HG03354 (cell line): Measurements from ENCODE around the gene PALLD.

Experiments
- ATAC-seq: cut with Tn5 transposase; IDR thresholded peaks from one replicate; pipeline ENCODE4 v1.9.1; 2021; ENCODE audit warnings: mild to moderate bottlenecking; ENCODE audit not compliant: unreplicated experiment, poor library complexity, severe bottlenecking

Gene PALLD

DNA sequence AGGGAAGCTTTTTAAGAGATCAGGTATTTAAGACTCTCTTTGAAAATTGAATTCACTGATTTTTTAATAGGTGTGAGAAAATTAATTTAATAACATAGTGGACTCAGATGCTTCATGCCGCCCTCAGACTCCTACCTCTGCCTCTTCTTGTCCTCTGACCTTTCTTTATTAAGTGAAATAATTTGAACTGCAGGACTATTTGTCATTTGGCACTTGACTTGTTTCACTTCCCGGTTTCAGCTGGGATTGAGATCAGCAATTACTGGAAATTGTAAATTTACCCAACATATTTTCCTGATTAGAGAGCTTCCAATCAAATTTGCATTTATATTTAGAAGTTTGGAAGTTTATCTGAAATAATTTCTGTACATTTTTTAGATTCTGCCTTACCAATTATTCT is 396.4 kb downstream of the PALLD start:
- no peak for ATAC-seq

DNA sequence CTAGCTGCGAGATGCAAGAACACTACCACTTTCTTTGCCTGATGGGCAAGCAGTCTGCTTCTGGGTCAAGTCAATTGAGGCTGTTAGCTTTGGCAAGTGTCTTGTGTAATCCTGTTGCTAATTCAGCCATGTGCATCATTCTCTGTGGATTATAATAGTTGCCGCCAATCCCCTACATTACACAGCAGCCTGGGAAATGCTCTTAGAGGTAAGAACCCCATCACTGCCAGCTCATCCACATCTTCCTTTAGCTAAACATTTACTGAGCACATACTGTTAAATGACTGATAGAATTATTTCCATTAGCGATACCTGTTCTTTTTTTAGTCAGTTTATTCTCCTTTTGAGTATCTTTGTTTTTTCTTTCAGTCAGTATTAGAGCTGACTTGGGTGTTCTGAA is 397.0 kb downstream of the PALLD start:
- no peak for ATAC-seq

DNA sequence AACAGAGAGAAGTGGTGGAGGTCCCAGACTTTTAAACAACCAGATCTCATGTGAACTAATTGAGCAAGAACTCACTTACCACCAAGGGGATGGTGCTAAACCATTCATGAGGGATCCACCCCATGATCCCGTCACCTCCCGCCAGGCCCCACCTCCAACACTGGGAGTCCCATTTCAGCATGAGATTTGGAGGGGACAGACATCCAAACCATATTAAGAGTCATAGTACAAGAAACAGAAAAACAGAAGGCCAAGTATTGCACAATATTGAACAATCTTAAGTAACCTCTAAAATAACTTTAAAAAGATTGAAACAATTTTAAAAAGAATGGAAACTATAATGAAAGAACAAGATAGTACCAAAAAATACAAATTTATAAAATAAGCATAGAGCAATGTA is 403.2 kb downstream of the PALLD start:
- ATAC-seq, result no peak

DNA sequence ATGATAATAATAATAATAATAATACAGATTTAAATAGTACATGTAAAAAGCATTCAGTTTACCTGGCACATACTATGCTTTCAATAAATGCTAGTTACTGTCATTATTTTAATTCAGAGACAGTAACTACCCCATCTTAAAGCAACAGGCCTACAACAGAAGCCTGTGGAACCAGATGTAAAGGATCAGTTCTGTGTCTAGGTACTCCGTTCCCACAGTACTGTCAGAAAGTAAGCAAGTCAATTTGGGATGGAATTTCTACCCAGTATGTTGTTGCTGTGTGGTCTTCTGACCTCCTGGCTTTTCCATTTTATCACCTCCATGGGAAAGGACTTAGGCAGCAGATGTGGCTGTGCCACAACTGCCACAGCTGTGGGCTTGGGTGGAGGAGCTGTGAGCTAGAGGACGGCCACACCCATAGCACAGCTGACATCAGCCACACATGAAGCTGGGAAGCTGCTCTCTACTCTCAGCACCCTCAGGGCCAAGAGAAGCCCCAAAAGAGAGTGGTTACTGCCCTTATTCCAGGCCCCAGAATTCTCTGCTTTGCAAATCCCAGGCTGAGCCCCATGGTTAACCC is 410.4 kb downstream of the PALLD start:
- ATAC-seq, result no peak

DNA sequence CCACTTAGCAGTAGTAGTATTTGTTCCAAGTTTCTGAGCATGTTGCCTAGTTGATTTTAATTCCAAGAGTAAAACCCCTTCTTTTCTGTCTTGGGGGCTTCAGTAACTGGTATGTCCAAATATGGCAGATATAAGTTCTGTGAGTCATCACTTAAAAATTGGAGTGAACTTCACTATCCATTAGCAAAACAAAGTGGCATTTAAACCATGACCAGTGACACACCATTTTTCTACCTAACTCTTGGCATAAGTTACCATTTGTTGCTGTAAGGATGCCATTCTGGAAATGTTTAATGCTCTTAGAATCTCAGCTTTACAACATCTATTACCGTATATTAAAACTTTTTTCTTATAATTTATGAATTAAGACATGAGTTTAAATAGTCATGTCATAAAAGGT is 411.2 kb downstream of the PALLD start:
- ATAC-seq, result no peak

DNA sequence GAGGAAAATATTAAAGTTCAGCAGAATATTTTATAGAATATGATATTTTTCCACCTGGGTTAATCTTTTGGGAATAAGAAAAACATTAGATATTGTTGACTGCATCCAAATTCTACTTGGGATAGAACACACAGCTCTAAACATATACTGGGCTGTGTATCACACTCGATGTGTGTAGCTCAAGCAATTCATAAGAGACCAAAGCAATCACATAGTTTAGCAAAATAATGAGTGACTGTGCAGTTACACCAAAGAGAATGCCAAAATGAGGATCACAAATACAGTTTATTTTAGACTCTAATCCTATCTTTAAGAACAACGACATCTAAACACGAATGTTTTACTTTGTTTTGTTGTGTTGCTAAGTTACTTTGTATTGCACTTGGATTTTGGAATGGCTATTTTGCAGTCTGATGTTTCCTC is 412.0 kb downstream of the PALLD start:
- no peak for ATAC-seq

DNA sequence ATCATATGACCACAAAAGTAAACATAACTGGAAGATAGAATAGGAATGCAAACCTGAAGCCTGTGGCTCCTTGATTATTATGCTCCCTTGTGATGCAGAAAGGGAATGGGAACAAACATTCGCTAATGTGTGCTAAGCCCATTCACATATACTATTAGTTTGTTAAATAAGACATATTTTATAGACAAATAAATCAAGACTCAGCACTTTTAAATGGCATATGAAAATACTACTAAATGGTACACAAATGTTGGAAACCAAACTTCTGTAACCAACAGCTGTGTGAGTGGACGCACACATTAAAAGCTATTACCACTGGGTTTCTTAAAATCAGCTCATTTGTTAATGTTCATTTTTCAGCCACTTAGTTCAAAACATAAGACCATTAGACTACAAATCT is 417.2 kb downstream of the PALLD start:
- ATAC-seq, result no peak

DNA sequence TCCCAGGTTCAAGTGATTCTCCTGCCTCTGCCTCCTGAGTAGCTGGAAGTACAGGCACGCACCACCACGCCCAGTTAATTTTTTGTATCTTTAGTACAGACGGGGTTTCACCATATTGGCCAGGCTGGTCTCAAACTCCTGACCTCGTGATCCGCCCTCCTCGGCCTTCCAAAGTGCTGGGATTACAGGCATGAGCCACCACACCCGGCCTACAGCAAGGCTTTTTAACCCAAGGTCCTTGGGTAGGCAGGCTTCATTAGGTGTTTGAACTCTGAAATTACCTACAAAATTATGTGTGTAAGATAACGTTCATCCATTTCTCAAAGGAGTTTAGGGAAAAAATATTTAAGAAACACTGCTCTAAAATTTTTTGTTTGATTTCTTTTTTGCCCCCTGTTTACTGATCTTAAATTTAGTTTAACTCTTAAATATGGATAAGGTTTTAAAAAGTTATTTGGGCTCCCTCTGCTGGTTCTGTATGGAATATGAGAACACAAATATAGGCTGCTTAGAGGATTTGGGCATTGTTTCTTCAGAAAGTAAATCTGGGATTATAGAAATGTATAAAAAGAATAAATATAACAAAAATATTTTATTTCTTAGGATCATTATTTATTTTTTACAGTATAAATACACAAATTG is 420.4 kb downstream of the PALLD start:
- no peak for ATAC-seq

DNA sequence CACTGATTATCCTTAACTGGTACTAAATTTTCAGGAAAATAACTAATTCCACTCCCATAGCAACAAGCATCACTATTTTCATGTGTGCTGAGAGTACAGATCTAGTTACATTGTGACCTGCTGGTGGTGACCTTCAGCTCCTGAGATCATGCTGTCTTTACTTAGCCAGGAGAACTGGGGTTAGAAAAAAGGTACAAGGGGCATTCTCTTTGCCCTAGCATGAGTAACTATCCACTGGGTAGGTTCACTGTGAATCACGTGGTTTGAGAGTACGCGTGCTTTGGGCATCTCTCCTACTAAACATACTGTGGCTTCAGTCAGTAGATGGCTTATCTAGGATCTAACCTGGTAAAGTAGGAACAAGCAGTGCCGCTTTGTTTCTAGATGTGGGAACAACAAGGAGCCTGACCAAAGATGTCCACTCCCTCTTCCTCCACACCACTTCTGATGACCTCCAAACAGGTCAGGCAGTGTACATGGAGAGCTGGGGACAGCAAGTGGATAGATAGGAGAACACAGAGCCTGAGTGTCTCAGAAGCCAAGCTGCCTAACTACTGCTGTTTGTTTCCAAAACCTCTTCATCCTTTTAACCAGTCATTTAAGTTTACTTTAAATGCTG is 423.0 kb downstream of the PALLD start:
- ATAC-seq, result no peak

DNA sequence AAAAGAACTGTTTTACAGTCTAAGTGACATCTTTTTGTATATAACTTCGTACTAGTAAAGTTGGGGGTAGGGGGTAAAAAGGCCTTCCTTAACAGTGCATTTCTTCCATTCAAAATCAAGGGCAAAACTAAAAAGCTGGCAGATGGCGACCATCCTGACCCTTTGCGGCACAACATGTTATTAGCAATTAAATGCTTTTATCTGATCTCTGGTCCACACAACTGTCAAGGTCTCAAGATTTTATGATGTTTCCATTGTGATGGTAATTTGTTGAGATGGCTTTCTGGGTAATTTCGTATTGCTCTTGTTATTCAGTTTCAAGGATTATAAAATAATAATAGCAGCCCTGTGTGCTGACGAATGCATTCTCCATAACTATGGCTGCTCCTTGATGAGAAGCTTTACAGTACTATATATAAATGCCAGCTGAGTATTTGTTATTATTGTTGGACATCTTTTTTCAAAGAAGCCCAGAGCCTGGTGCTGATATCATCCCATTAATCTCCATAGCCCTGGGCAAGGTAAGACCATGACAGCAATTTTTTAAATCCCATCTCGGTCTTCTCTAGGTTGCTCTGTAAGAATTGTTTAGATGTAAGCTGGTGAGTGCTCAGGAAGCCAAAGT is 423.7 kb downstream of the PALLD start:
- no peak for ATAC-seq

DNA sequence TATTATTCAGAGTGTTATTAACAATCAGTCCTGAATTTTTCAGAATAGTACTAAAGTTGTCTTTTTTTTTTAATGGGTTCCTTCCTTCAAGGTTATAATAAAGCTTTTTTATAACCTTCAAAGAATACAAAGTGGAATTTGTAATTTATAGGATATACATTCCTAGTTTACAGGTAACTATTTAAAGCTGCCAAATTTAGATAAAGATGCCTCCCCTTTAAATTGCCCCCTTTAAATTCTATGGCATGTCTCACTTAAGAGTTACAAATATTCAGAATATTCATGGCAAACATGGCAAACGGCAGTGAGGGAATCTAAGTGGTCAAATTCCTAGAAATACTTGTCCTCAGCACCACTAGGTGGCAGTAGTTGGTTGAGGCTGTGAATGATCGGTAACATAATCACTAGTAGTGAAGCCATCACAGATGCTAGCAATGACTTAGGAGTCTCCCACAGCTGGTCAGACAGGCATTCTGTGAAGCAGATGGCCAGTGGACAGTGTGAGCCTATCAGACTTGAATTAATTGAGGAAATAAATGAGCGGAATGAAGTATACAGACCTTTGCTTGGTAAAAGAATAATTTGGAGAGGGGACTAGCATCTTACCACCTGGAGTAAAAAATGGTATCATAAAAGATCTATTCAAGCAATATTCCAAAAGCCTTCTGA is 426.8 kb downstream of the PALLD start:
- ATAC-seq, result peak; percentile 68

DNA sequence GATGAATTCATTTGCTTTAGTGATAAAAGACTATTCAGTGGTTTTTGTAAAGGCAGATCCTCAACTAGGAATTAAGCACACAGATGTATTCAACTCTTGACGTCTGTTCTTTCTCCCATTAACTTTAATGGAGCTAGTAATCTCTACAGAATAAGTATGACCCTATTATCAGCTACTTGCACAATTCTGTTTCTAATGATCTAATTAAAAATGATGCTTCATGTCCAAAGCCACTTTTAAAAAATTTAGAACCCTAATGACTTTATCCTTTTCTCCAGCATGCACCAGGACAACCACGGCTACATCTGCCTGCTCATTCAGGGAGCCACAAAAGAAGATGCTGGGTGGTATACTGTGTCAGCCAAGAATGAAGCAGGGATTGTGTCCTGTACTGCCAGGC is 427.8 kb downstream of the PALLD start:
- no peak for ATAC-seq

DNA sequence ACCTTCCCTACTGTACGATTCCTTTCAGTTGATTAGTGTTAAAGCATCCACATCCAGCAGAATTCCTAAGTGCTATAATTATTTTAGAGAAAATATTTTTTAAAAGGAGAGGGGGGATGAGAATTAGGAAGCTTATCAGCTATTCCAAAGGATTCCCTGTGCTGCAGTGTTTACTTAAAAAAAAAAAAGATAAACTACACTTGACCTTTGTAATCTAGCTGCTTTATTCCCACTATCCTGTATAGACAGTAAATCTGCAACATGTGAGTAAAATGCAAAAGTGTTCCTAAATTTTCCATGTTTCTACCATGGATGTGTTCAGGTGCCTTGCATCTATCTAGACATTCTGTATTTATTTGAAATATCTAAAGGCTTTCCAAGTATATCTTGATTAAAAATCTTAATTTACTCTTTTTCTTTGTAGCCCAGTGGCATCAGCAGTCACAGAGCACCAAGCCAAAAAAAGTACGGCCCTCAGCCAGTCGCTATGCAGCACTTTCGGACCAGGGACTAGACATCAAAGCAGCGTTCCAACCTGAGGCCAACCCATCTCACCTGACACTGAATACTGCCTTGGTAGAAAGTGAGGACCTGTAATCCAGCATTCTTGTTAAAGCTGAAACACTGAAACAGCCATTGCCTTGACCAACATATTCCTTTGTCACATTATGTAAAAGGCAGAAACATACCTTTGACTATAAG is 429.1 kb downstream of the PALLD start:
- ATAC-seq, result no peak

DNA sequence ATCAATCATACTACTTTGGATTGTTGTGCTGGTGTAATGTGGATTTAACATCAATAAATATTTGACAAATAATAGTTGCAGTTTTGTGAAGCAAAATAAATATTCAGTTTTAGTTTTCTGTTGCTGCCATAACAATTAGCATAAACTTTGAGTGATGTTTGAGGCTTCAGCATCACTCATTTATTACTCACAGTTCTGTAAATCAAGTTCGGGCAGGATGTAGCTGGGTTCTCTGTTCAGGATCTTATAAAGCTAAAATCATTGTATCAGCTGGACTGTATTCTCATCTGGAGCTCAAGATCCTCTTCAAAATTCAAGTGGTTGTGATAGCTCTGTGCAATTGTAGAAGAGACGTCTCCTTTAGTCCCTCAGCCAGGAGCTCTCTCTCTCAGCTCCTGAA is 431.5 kb downstream of the PALLD start:
- no peak for ATAC-seq

DNA sequence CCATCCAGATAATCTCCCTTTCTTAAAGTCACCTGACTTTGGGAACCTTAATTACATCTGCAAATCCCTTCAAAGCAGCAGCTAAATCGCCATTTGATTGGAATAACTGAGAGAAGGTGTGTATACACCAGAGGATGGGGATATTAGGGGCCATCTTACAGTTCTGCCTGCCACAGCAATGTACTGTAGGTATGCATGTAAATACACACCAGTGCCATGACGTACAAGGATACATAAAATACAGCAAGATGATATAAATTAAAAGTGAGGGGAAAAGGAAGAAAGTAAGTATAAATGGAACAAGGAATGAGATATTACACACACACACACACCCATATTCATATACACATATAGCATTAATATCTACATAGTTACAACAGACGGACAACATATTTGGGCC is 432.0 kb downstream of the PALLD start:
- ATAC-seq, result no peak

DNA sequence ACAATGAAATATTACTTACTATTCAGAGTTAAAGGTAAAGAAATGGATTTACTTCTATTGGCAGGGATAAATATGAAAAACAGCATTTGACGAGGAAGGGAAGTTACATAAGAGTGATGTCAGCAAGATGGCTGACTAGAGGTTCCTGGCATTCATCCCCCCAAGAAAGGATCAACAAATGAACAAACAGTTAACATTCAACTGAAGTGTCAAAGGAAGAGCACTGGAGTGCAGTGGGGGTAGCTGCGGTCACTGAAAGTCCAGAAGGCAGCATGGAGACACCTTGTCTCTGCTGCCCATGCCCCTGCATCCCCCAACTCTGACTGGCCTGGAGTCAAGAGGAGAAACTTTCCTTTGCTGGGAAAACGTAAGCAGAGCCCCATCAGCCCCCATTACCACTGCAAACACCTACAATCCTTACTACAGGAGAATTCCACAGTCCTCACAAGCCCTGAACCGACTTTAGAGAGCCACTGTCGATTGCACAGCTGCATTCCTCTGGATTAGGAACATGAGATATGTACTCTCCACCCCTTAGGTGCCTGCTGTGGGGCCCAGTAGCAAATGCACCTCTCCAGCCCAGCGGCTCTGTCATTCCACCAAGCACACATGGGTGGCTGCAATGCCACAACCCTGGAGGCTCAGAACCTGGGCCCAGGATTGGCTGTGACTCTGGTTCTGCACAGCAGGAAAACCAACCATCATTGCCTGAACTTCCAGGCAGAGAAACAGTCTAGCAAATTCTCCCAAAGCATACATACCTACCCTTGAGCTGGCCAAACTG is 433.8 kb downstream of the PALLD start:
- no peak for ATAC-seq

DNA sequence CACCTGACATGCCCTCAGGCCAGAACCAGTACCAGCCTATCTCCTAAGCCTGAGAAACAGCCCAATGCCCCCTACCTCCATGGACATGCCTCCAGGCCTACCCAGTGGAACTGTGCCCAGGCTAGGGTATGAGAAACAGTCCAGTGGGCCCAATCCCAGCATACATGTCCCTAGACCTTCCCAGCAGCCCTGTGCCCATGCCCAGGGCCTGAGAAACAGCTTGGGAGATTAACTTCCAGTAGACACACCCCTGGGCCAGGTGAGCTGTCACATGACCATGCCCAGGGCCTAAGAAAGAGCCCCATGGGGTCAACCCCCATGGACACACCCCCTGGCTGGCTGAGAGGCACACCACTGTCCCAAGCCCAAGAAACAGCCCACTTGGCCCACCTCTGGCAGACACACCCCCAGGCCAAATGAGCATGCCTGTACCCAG is 434.4 kb downstream of the PALLD start:
- no peak for ATAC-seq

DNA sequence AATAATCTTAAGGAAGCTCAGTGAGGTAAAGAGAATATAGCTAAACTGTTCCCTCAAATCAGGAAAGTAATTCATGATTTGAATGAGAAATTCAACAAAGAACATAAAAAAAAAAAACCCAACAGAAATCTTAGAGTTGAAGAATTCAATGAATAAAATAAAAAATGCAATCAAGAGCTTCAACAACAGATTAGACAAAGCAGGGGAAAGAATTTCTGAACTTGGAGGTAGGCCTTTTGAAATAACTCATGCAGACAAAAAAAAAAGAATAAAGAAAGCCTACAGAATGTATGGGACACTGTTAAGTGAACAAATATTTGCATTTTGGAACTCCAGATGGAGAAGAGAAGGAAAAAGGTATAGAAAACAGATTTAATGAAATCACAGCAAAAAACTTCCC is 435.3 kb downstream of the PALLD start:
- no peak for ATAC-seq

DNA sequence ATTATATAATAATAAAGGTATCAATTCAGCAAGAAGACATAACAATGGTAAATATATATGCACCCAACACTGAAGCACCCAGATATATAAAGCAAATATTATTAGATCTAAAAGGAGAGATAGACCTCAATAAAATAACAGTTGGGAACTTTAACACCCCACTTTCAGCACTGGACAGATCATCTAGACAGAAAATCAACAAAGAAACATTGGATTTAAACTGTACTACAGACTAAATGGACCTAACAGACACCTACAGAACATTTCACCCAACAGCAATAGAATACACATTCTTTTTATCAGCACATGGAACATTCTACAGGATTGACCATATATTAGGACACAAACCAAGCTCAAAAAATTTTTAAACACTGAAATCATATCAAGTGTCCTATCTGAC is 436.6 kb downstream of the PALLD start:
- no peak for ATAC-seq
